ENCODE data around the gene RAB11FIP4. TPM values are rescaled to one million over a fixed set of nuclear protein-coding genes. Genes with fewer than 3 reads are reported as not detected.
"Not testable (repeated sequence)": the region's sequence is repeated elsewhere in the genome, so short reads cannot be mapped to it uniquely, and the experiment has no call there.

Gene RAB11FIP4, protein sequence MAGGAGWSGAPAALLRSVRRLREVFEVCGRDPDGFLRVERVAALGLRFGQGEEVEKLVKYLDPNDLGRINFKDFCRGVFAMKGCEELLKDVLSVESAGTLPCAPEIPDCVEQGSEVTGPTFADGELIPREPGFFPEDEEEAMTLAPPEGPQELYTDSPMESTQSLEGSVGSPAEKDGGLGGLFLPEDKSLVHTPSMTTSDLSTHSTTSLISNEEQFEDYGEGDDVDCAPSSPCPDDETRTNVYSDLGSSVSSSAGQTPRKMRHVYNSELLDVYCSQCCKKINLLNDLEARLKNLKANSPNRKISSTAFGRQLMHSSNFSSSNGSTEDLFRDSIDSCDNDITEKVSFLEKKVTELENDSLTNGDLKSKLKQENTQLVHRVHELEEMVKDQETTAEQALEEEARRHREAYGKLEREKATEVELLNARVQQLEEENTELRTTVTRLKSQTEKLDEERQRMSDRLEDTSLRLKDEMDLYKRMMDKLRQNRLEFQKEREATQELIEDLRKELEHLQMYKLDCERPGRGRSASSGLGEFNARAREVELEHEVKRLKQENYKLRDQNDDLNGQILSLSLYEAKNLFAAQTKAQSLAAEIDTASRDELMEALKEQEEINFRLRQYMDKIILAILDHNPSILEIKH
- total RNA-seq: 10 to 100 TPM; 39.1 to 40.8 TPM

GRCh38 chr17:31391496-31391949 lies at the start of gene RAB11FIP4:
Gene RAB11FIP4, plus strand, starts transcription at chr17:31391675. Its CDS starts 178 bp downstream, at chr17:31391853.
- Mint-ChIP-seq H3K4me3 (peak within 1 kb of the TSS; percentile 79 to 83), H3K36me3 (ENCODE audit: insufficient read depth in 2 of 2) (no peaks in the 10 kb centered on the region), H3K27ac (no peak within 1 kb of the TSS), H3K4me1 (ENCODE audit: low read depth) (peaks cover 6% of the 10 kb centered on the region), H3K27me3 (ENCODE audit: low read depth) (peaks cover 57% of the 10 kb centered on the region), H3K9me3 (no peaks in the 10 kb centered on the region)
- DNase-seq (peak; percentile 17 to 19), ATAC-seq (replicated peaks in 1 of 2) (peak; percentile 48 to 53)

- not testable (repeated sequence) for H3K9me3 Mint-ChIP-seq; H3K36me3 Mint-ChIP-seq (ENCODE audit: insufficient read depth in 2 of 2); H3K27ac Mint-ChIP-seq; DNase-seq; H3K4me1 Mint-ChIP-seq (ENCODE audit: low read depth); ATAC-seq (replicated peaks in 1 of 2); H3K27me3 Mint-ChIP-seq (ENCODE audit: low read depth); H3K4me3 Mint-ChIP-seq
These were observed 46.2 kb upstream of the RAB11FIP4 start for GRCh38 chr17:31345191-31345747.

DNA sequence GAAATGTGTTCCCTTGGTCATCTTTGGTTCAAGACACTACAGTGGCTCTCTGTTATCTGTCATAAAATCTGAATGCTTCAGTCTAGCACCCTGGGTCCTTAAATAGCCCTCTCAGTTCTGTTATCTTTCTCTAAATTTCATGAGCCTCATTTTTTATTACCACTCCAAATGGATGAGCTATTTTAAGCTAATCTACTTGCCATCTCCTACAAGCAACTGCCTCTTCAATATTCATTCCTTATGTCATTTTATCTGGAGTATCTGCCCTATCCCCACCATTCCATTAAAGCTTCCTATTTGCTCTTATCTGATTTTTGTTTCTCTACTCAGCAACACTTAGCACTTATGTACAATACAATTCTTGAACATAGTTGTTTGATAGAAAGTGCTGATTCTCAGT lies 42.0 kb upstream of the RAB11FIP4 start:
- Mint-ChIP-seq H3K27ac (no peak overlapping the region), H3K27me3 (ENCODE audit: low read depth) (no peaks in the 10 kb centered on the region), H3K9me3 (no peaks in the 10 kb centered on the region), H3K4me1 (ENCODE audit: low read depth) (no peaks in the 10 kb centered on the region), H3K36me3 (ENCODE audit: insufficient read depth in 2 of 2) (peaks cover 0 to 3% of the 10 kb centered on the region in 2 donors), H3K4me3 (no peak overlapping the region)
- no peak for DNase-seq
- no peak for ATAC-seq (replicated peaks in 1 of 2)

- no peak for ATAC-seq (replicated peaks in 1 of 2)
- H3K27ac Mint-ChIP-seq: no peak overlapping the region
- peaks cover 0 to 6% of the 10 kb centered on the region in 2 donors for H3K36me3 Mint-ChIP-seq (ENCODE audit: insufficient read depth in 2 of 2)
- no peaks in the 10 kb centered on the region for H3K27me3 Mint-ChIP-seq (ENCODE audit: low read depth)
- H3K4me1 Mint-ChIP-seq (ENCODE audit: low read depth): no peaks in the 10 kb centered on the region
- no peaks in the 10 kb centered on the region for H3K9me3 Mint-ChIP-seq
- DNase-seq: no peak
- H3K4me3 Mint-ChIP-seq: no peak overlapping the region
These were observed 35.5 kb upstream of the RAB11FIP4 start for GRCh38 chr17:31355935-31356334.

GRCh38 chr17:31357091-31357490 lies 34.4 kb upstream of the RAB11FIP4 start:
- DNase-seq: no peak
- no peaks in the 10 kb centered on the region for H3K9me3 Mint-ChIP-seq
- no peak overlapping the region for H3K27ac Mint-ChIP-seq
- no peaks in the 10 kb centered on the region for H3K4me1 Mint-ChIP-seq (ENCODE audit: low read depth)
- no peak overlapping the region for H3K4me3 Mint-ChIP-seq
- no peaks in the 10 kb centered on the region for H3K27me3 Mint-ChIP-seq (ENCODE audit: low read depth)
- ATAC-seq (replicated peaks in 1 of 2): no peak
- H3K36me3 Mint-ChIP-seq (ENCODE audit: insufficient read depth in 2 of 2): peaks cover 0 to 8% of the 10 kb centered on the region in 2 donors

DNA sequence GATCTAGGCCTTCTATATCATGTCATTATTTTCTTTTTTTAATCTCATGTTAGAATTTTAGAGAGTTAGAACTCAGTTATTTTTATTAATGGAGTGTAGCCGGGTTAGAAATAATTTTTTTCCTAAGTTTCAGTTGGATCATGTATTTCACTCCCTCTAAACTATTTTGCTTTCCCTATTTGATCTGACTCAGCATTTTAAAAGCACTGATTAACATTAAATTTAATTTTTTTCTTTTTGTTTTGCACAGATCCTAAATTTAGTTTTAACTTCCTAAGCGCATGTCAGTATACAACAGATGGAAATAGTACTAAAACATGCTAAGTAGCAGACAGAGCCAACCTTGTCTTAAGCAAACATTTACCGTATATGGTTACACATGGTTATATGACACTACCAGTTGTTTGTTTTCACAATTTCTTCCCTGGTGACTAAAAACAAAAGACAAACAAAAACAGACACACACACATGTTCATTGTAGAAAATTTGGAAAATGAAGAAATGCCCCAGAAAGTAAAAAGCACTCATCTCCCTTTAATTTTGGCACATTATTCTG lies 33.6 kb upstream of the RAB11FIP4 start:
- Mint-ChIP-seq H3K27ac (no peak overlapping the region), H3K4me3 (no peak overlapping the region), H3K9me3 (no peaks in the 10 kb centered on the region), H3K36me3 (ENCODE audit: insufficient read depth in 2 of 2) (peaks cover 0 to 8% of the 10 kb centered on the region in 2 donors), H3K4me1 (ENCODE audit: low read depth) (no peaks in the 10 kb centered on the region), H3K27me3 (ENCODE audit: low read depth) (no peaks in the 10 kb centered on the region)
- ATAC-seq (replicated peaks in 1 of 2) (no peak), DNase-seq (no peak)

GRCh38 chr17:31364012-31364411 lies 27.5 kb upstream of the RAB11FIP4 start:
- Mint-ChIP-seq H3K27ac (no peak overlapping the region), H3K9me3 (no peaks in the 10 kb centered on the region), H3K27me3 (ENCODE audit: low read depth) (no peaks in the 10 kb centered on the region), H3K4me3 (no peak overlapping the region), H3K4me1 (ENCODE audit: low read depth) (no peaks in the 10 kb centered on the region), H3K36me3 (ENCODE audit: insufficient read depth in 2 of 2) (peaks cover 0 to 4% of the 10 kb centered on the region in 2 donors)
- DNase-seq (no peak), ATAC-seq (replicated peaks in 1 of 2) (no peak)

DNA sequence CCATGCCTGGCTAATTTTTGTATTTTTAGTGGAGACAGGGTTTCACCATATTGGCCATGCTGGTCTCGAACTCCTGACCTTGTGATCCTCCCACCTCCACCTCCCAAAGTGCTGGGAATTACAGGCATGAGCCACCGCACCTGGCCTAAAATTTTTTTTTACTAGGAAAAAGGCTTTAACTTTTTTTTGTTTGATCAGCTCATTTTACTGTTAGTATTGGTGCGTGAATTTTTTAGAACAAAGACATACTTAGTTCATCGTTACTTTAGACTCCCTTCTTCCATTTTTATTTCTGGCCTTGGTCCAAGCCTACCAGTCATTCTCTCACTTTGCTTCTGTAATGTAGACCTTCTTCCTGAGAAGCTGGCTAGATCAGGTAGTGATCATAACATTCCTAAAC lies 25.4 kb upstream of the RAB11FIP4 start:
- ATAC-seq (replicated peaks in 1 of 2) (no peak), DNase-seq (no peak)
- H3K9me3 Mint-ChIP-seq: no peaks in the 10 kb centered on the region
- H3K36me3 Mint-ChIP-seq (ENCODE audit: insufficient read depth in 2 of 2): peaks cover 0 to 3% of the 10 kb centered on the region in 2 donors
- H3K4me3 Mint-ChIP-seq: no peak overlapping the region
- no peak overlapping the region for H3K27ac Mint-ChIP-seq
- H3K4me1 Mint-ChIP-seq (ENCODE audit: low read depth): peaks cover 2% of the 10 kb centered on the region
- no peaks in the 10 kb centered on the region for H3K27me3 Mint-ChIP-seq (ENCODE audit: low read depth)

- Mint-ChIP-seq H3K36me3 (ENCODE audit: insufficient read depth in 2 of 2) (peaks cover 0 to 2% of the 10 kb centered on the region in 2 donors), H3K9me3 (no peaks in the 10 kb centered on the region), H3K27ac (no peak overlapping the region), H3K4me3 (no peak overlapping the region), H3K27me3 (ENCODE audit: low read depth) (no peaks in the 10 kb centered on the region), H3K4me1 (ENCODE audit: low read depth) (peaks cover 23% of the 10 kb centered on the region)
- DNase-seq: no peak
- no peak for ATAC-seq (replicated peaks in 1 of 2)
These were observed 22.2 kb upstream of the RAB11FIP4 start for GRCh38 chr17:31369266-31369665.

- H3K9me3 Mint-ChIP-seq: no peaks in the 10 kb centered on the region
- ATAC-seq (replicated peaks in 1 of 2) (no peak), DNase-seq (no peak)
- H3K27me3 Mint-ChIP-seq (ENCODE audit: low read depth): no peaks in the 10 kb centered on the region
- no peak overlapping the region for H3K4me3 Mint-ChIP-seq
- no peak overlapping the region for H3K27ac Mint-ChIP-seq
- peaks cover 0 to 2% of the 10 kb centered on the region in 2 donors for H3K36me3 Mint-ChIP-seq (ENCODE audit: insufficient read depth in 2 of 2)
- H3K4me1 Mint-ChIP-seq (ENCODE audit: low read depth): peaks cover 23% of the 10 kb centered on the region
These were observed 19.9 kb upstream of the RAB11FIP4 start for GRCh38 chr17:31371511-31372097.

- Mint-ChIP-seq H3K4me3 (no peak overlapping the region), H3K36me3 (ENCODE audit: insufficient read depth in 2 of 2) (no peaks in the 10 kb centered on the region), H3K27ac (no peak overlapping the region), H3K27me3 (ENCODE audit: low read depth) (no peaks in the 10 kb centered on the region), H3K4me1 (ENCODE audit: low read depth) (peaks cover 23% of the 10 kb centered on the region), H3K9me3 (no peaks in the 10 kb centered on the region)
- DNase-seq (peak in 1 of 2 donors; percentile 39), ATAC-seq (replicated peaks in 1 of 2) (peak; percentile 57 to 73)
These were observed 18.1 kb upstream of the RAB11FIP4 start for GRCh38 chr17:31373150-31374093.

- no peak for DNase-seq
- ATAC-seq (replicated peaks in 1 of 2): no peak
- no peaks in the 10 kb centered on the region for H3K9me3 Mint-ChIP-seq
- H3K4me3 Mint-ChIP-seq: no peak overlapping the region
- H3K27ac Mint-ChIP-seq: no peak overlapping the region
- H3K27me3 Mint-ChIP-seq (ENCODE audit: low read depth): no peaks in the 10 kb centered on the region
- peaks cover 23% of the 10 kb centered on the region for H3K4me1 Mint-ChIP-seq (ENCODE audit: low read depth)
- no peaks in the 10 kb centered on the region for H3K36me3 Mint-ChIP-seq (ENCODE audit: insufficient read depth in 2 of 2)
These were observed 17.4 kb upstream of the RAB11FIP4 start for GRCh38 chr17:31374094-31374447.
